H1 (cell line): ENCODE measurements around the gene C1QL1. TPM values are rescaled to one million over a fixed set of nuclear protein-coding genes. Genes with fewer than 3 reads are reported as not detected.

ENCODE experiments used
- CTCF ChIA-PET: fragments of 300-600 bp; sonication (Branson Sonifier 250); formaldehyde crosslinking; loops from one replicate; lab custom pipeline; 2021; ENCODE audit not compliant: partially characterized antibody; lab: Charles Lee
- POLR2A ChIA-PET: fragments of 300-600 bp; sonication (Branson Sonifier 250); formaldehyde crosslinking; loops from one replicate; lab custom pipeline; 2021; ENCODE audit warnings: inconsistent platforms; ENCODE audit not compliant: partially characterized antibody; lab: Charles Lee
- DNase-seq, 2 experiments: peaks; one replicate each; pipeline versions ENCODE4 v3.0.0 to v3.0.0-alpha.2; 2010 to 2022; ENCODE audit warnings: low spot score in 2 of 2, low read depth in 1 of 2, mixed read lengths in 1 of 2
- FAIRE-seq: peaks from 2 replicates; lab custom pipeline; 2011; peaks lifted over from hg19 to GRCh38; lab: Jason Lieb, UNC
- H2AFZ ChIP-seq: 2 replicates; pipeline ENCODE4 v1.8.1; 2012; ENCODE audit warnings: low read length, inconsistent platforms
- H2AK5ac ChIP-seq: 2 replicates; pipeline ENCODE4 v1.6.1; 2013; ENCODE audit warnings: low read depth, low read length
- H2BK120ac ChIP-seq: replicated peaks from 2 replicates; pipeline ENCODE3; 2013; ENCODE audit warnings: low read depth, low read length, inconsistent platforms
- H2BK12ac ChIP-seq: 2 replicates; pipeline ENCODE4 v1.6.1; 2013; ENCODE audit warnings: low read depth, low read length
- H2BK15ac ChIP-seq: 2 replicates; pipeline ENCODE4 v1.6.1; 2013; ENCODE audit warnings: low read length
- H2BK20ac ChIP-seq: 2 replicates; pipeline ENCODE4 v1.6.1; 2013; ENCODE audit warnings: low read length
- H2BK5ac ChIP-seq: 2 replicates; pipeline ENCODE4 v1.6.1; 2013; ENCODE audit warnings: low read depth, low read length
- H3K14ac ChIP-seq: 2 replicates; pipeline ENCODE4 v1.6.1; 2013; ENCODE audit warnings: inconsistent platforms; ENCODE audit not compliant: insufficient read length
- H3K18ac ChIP-seq: 2 replicates; pipeline ENCODE4 v1.6.1; 2013; ENCODE audit warnings: low read length; ENCODE audit errors: extremely low read depth
- H3K23ac ChIP-seq: 2 replicates; pipeline ENCODE4 v1.6.1; 2013; ENCODE audit warnings: inconsistent platforms; ENCODE audit not compliant: insufficient read length
- H3K23me2 ChIP-seq: 2 replicates; pipeline ENCODE4 v1.6.1; 2013; ENCODE audit warnings: low read depth, low read length
- H3K27ac ChIP-seq: 2 replicates; pipeline ENCODE4 v1.6.1; 2011; ENCODE audit warnings: low read depth, low read length, inconsistent platforms
- H3K27me3 ChIP-seq, 4 experiments: replicated peaks in 1 of 4; 1 replicate in 1 of 4; 2 replicates in 3 of 4; pipeline versions ENCODE4 v1.6.1 to v1.8.1; 2011 to 2013; ENCODE audit warnings: low read length in 3 of 4, mild to moderate bottlenecking in 3 of 4, inconsistent platforms in 2 of 4, mixed read lengths in 2 of 4, moderate library complexity in 1 of 4; ENCODE audit not compliant: control insufficient read depth in 3 of 4, insufficient read depth in 3 of 4; ENCODE audit errors: extremely low read depth in 1 of 4
- H3K36me3 ChIP-seq, 4 experiments: 2 replicates each; pipeline versions ENCODE4 v1.6.1 to v1.8.1; 2011 to 2013; ENCODE audit warnings: mild to moderate bottlenecking in 4 of 4, low read length in 3 of 4, moderate library complexity in 2 of 4, control low read depth in 1 of 4, inconsistent platforms in 1 of 4; ENCODE audit not compliant: insufficient read depth in 4 of 4, control insufficient read depth in 2 of 4
- H3K4ac ChIP-seq: replicated peaks from 2 replicates; pipeline ENCODE3; 2013; ENCODE audit warnings: low read length, low read depth, mixed read lengths, inconsistent platforms; ENCODE audit not compliant: insufficient read length
- H3K4me1 ChIP-seq, 4 experiments: replicated peaks in 1 of 4; 1 replicate in 1 of 4; 2 replicates in 3 of 4; pipeline versions ENCODE4 v1.6.1 to v1.8.1; 2011 to 2013; ENCODE audit warnings: low read length in 3 of 4, inconsistent platforms in 2 of 4, mixed read lengths in 1 of 4; ENCODE audit not compliant: insufficient read depth in 4 of 4, control insufficient read depth in 3 of 4
- H3K4me2 ChIP-seq, 2 experiments: 2 replicates each; pipeline versions ENCODE4 v1.6.1 to v1.8.1; 2011 to 2013; ENCODE audit warnings: low read depth in 2 of 2, low read length in 2 of 2, control low read depth in 1 of 2, inconsistent platforms in 1 of 2, mild to moderate bottlenecking in 1 of 2; ENCODE audit not compliant: insufficient read depth in 1 of 2
- H3K4me3 ChIP-seq, 4 experiments: fragments of 200-600, 300-600 bp in 1 of 4; sonication (generic), shearing (Covaris generic), sonication (Bioruptor Twin) in 1 of 4; 2 replicates each; pipeline versions ENCODE4 v1.5.1 to v1.8.1; 2011 to 2016; ENCODE audit warnings: low read length in 4 of 4, low read depth in 3 of 4, control low read depth in 2 of 4, inconsistent platforms in 2 of 4, mild to moderate bottlenecking in 2 of 4, mixed read lengths in 1 of 4, moderate library complexity in 1 of 4; ENCODE audit not compliant: insufficient read depth in 2 of 4; ENCODE audit errors: extremely low read depth in 1 of 4
- H3K56ac ChIP-seq: replicated peaks from 2 replicates; pipeline ENCODE3; 2013; ENCODE audit warnings: low read depth, mild to moderate bottlenecking, mixed read lengths, low read length, inconsistent platforms; ENCODE audit not compliant: insufficient read length
- H3K79me1 ChIP-seq: 2 replicates; pipeline ENCODE4 v1.6.1; 2013; ENCODE audit warnings: low read depth, low read length, control low read depth
- H3K79me2 ChIP-seq, 2 experiments: 2 replicates each; pipeline versions ENCODE4 v1.6.1 to v1.8.1; 2012 to 2013; ENCODE audit warnings: low read length in 2 of 2, mild to moderate bottlenecking in 2 of 2, inconsistent platforms in 1 of 2; ENCODE audit not compliant: insufficient read depth in 2 of 2, control insufficient read depth in 1 of 2
- H3K9ac ChIP-seq, 4 experiments: replicated peaks in 1 of 4; 1 replicate in 1 of 4; 2 replicates in 3 of 4; pipeline versions ENCODE4 v1.6.1 to v1.8.1; 2011 to 2013; ENCODE audit warnings: low read depth in 3 of 4, low read length in 3 of 4, control low read depth in 2 of 4, mild to moderate bottlenecking in 2 of 4, moderate library complexity in 2 of 4, inconsistent platforms in 1 of 4; ENCODE audit errors: extremely low read depth in 1 of 4
- H3K9me3 ChIP-seq, 2 experiments: 2 replicates each; pipeline versions ENCODE4 v1.6.1 to v1.8.1; 2012 to 2013; ENCODE audit warnings: mild to moderate bottlenecking in 2 of 2, moderate library complexity in 2 of 2, control low read depth in 1 of 2, inconsistent platforms in 1 of 2, low read depth in 1 of 2, low read length in 1 of 2, mixed read lengths in 1 of 2; ENCODE audit not compliant: insufficient read depth in 2 of 2
- H4K20me1 ChIP-seq, 2 experiments: replicated peaks in 1 of 2; 2 replicates each; pipeline versions ENCODE3 to v1.8.1; 2011 to 2013; ENCODE audit warnings: inconsistent platforms in 2 of 2, low read length in 2 of 2, mild to moderate bottlenecking in 1 of 2; ENCODE audit not compliant: insufficient read depth in 2 of 2, control insufficient read depth in 1 of 2
- H4K5ac ChIP-seq: 2 replicates; pipeline ENCODE4 v1.6.1; 2013; ENCODE audit warnings: low read length, low read depth, mixed read lengths, inconsistent platforms; ENCODE audit not compliant: insufficient read length
- H4K8ac ChIP-seq: 2 replicates; pipeline ENCODE4 v1.8.0; 2013; ENCODE audit warnings: mild to moderate bottlenecking, moderate library complexity, low read length, inconsistent platforms; ENCODE audit not compliant: insufficient read depth; ENCODE audit errors: extremely low read depth
- H4K91ac ChIP-seq: replicated peaks from 2 replicates; pipeline ENCODE3; 2013; ENCODE audit warnings: low read length, mixed read lengths, inconsistent platforms; ENCODE audit not compliant: insufficient read length
- CHD1 ChIP-seq: IDR thresholded peaks from 2 replicates; pipeline ENCODE4 v1.6.1; 2012; ENCODE audit warnings: low read depth, low read length, improper control_type of control experiment
- HDAC2 ChIP-seq, 2 experiments: fragments of 300-600 bp in 1 of 2; sonication (generic) in 1 of 2; IDR thresholded peaks; 2 replicates each; pipeline ENCODE4 v1.6.1; 2011 to 2012; ENCODE audit warnings: low read depth in 2 of 2, low read length in 2 of 2, mild to moderate bottlenecking in 2 of 2, moderate library complexity in 2 of 2, borderline replicate concordance in 1 of 2, inconsistent platforms in 1 of 2
- KDM4A ChIP-seq: IDR thresholded peaks from one replicate; pipeline ENCODE4 v1.7.1; 2012; ENCODE audit warnings: low read depth, mild to moderate bottlenecking, moderate library complexity, low read length, inconsistent platforms; ENCODE audit not compliant: severe bottlenecking
- NANOG ChIP-seq: IDR thresholded peaks from 2 replicates; pipeline ENCODE4 v1.6.1; 2011; ENCODE audit warnings: low read length, low read depth, mild to moderate bottlenecking, inconsistent platforms; ENCODE audit not compliant: insufficient read depth, poor library complexity, severe bottlenecking
- RBBP5 ChIP-seq: IDR thresholded peaks from 2 replicates; pipeline ENCODE4 v1.7.1; 2012; ENCODE audit warnings: low read depth, mild to moderate bottlenecking, inconsistent platforms, low read length, moderate library complexity, borderline replicate concordance
- RNF2 ChIP-seq: fragments of 200-900, 300-1000 bp; sonication (generic); IDR thresholded peaks from 2 replicates; pipeline ENCODE4 v1.7.1; 2016; ENCODE audit warnings: borderline replicate concordance, low read depth, mild to moderate bottlenecking, antibody characterized with exemption, low read length; ENCODE audit not compliant: poor library complexity, severe bottlenecking; ENCODE audit errors: missing control alignments
- SAP30 ChIP-seq: fragments of 300-600 bp; sonication (generic); IDR thresholded peaks from 2 replicates; pipeline ENCODE4 v1.7.1; 2012; ENCODE audit warnings: low read length, moderate library complexity, mild to moderate bottlenecking, inconsistent platforms; ENCODE audit not compliant: insufficient read depth, insufficient replicate concordance
- SIRT6 ChIP-seq: IDR thresholded peaks from one replicate; pipeline ENCODE4 v1.7.1; 2012; ENCODE audit warnings: low read length, inconsistent platforms
- WGBS, 2 experiments: shearing (Covaris generic) in 1 of 2; methylation state at CpG; one replicate each; pipeline versions ENCODE4 v1.1.6 to v1.1.7; 2013 to 2015; ENCODE audit warnings: low lambda C conversion rate in 2 of 2, mixed read lengths in 2 of 2, inconsistent platforms in 1 of 2, low coverage in 1 of 2, missing lambda C conversion rate in 1 of 2; ENCODE audit not compliant: insufficient replicate concordance in 2 of 2, insufficient coverage in 1 of 2, insufficient read length in 1 of 2; ENCODE audit errors: extremely low coverage in 1 of 2, missing lambda C conversion rate in 1 of 2; 5-methylcytosine and 5-hydroxymethylcytosine counted together
- polyA plus RNA-seq, 7 experiments: library from polyadenylated mRNA; depleted of rRNA in 3 of 7; stranded (reverse) in 5 of 7; unstranded in 2 of 7; fragments of >200 nt in 5 of 7; fragments of 200-250 nt in 2 of 7; gene quantifications; 1 replicate in 5 of 7; 2 replicates in 1 of 7; 4 replicates in 1 of 7; pipeline versions ENCODE4 v1.2.1 to v1.2.3, GENCODE V29; 2011 to 2013; ENCODE audit warnings: missing spikeins in 2 of 7, mixed read lengths in 2 of 7
- total RNA-seq: library from RNA; stranded (reverse); fragmentation: NEBNext Ultra II Directional; extraction: Animal tissue kit (Norgen Biotek cat#: 25700); gene quantifications from 2 replicates; pipeline ENCODE4 v1.2.1, GENCODE V29; 2021
- TF ChIP-seq, protein P1 (sequence below): IDR thresholded peaks from 2 replicates; pipeline ENCODE4 v1.6.1; 2012; ENCODE audit warnings: inconsistent platforms

Gene C1QL1
- total and polyA plus RNA-seq, 2 of the 8 experiments (the other 6 are each of a cell fraction or from before 2014, with no cell fraction given) = 7.6 to 10.5 TPM

DNA sequence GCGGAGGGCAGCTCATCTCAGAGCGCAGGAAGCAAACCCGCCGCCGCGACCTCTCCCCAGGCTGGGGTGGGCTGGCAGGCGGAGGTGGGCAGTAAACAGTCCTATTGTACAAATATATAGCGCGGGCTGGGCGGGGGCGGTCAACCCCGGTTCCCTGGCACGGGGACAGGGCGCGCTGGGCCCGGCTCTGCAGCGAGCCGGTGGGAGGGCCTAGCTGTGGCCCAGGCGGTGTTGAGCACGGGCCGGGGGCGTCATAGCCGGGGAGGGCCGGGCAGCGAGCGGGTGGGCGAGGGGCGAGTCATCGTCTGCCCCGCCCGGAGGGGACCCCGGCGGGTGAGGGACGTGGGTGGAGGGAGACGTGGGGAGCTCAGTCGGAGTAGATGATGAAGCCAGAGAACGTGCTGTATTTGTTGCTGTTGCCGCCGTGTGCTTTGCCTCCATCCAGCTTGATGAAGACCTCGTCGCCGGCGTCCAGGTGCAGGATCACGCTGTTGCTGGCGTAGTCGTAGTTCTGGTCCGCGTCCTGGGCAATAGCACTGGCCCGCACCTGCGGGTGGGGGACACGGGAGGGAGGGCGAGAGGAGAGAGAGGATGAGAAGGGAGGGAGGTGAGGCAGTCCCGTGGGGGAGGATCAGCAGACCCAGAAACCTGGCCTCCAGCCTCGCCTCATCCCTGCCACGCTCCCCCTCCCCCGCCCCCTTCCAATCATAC lies 8.1 kb downstream of the C1QL1 start:
- Histone ChIP-seq H2BK5ac (no peak overlapping the region), H3K4me3 (peak overlapping the region in 3 of 4 experiments; percentile 14 to 53 (median 28); a peak in 5 of 8 replicates), H4K91ac (peak overlapping the region; percentile 44), H3K79me1 (no peaks in the 10 kb centered on the region), H3K36me3 (no peaks in the 10 kb centered on the region), H3K4ac (peak overlapping the region; percentile 80), H4K5ac (no peak overlapping the region), H3K4me1 (peaks cover 0 to 14% (median 4%) of the 10 kb centered on the region in 4 experiments; a peak in 4 of 7 replicates), H2BK120ac (no peak overlapping the region), H3K27ac (no peak overlapping the region), H3K18ac (peak overlapping the region; percentile 68), H3K9ac (no peak overlapping the region; a peak in 1 of 7 replicates), H2AK5ac (no peak overlapping the region), H2AFZ (peak overlapping the region; percentile 36; the same call in 1 of the 2 replicates), H3K4me2 (peak overlapping the region; percentile 63 to 74), H3K56ac (no peak overlapping the region), H3K27me3 (peaks cover 0 to 33% (median 23%) of the 10 kb centered on the region in 4 experiments; a peak in 5 of 7 replicates), H2BK15ac (peak overlapping the region; percentile 99; the same call in 1 of the 2 replicates), H3K23ac (no peak overlapping the region), H3K9me3 (no peaks in the 10 kb centered on the region), H4K20me1 (no peaks in the 10 kb centered on the region), H3K79me2 (no peaks in the 10 kb centered on the region), H2BK12ac (no peak overlapping the region; the same call in 1 of the 2 replicates), H2BK20ac (no peak overlapping the region), H3K14ac (no peak overlapping the region), H3K23me2 (peaks cover 2% of the 10 kb centered on the region; the same call in 1 of the 2 replicates), H4K8ac (peak overlapping the region; percentile 88; the same call in 1 of the 2 replicates)
- DNase-seq = no peak
- no peak for FAIRE-seq
- CTCF ChIA-PET = interaction anchor here (0.6 to 14.5 kb wide), 12 partner anchors 9 to 234 kb away, joined by 3 to 182 read pairs (median 6); partner anchors contain the start of genes C1QL1 and KIF18B
- WGBS, 2 experiments = 19% methylated on average over 15 of the region's 56 CpGs; no CpG with 5 or more reads in 1 of the 2 experiments
- POLR2A ChIA-PET = interaction anchor here (0.6 to 1.8 kb wide), 12 partner anchors 9 to 191 kb away, joined by 3 to 7 read pairs (median 4); partner anchors contain the start of genes C1QL1, HEXIM1 and KIF18B
- TF ChIP-seq NANOG = no peak
- peak; percentile 57 for TF ChIP-seq KDM4A
- TF ChIP-seq RBBP5 = peak; percentile 38; the same call in 1 of the 2 replicates
- TF ChIP-seq HDAC2 (IDR thresholded peaks at IDR 0.05; ENCODE audit: borderline replicate concordance in 1 of 2, low read depth in 2 of 2, low read length in 2 of 2) = no peak
- TF ChIP-seq CHD1 = no peak
- TF ChIP-seq SIRT6 = no peak
- TF ChIP-seq, protein P1, sequence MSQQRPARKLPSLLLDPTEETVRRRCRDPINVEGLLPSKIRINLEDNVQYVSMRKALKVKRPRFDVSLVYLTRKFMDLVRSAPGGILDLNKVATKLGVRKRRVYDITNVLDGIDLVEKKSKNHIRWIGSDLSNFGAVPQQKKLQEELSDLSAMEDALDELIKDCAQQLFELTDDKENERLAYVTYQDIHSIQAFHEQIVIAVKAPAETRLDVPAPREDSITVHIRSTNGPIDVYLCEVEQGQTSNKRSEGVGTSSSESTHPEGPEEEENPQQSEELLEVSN = peak; percentile 90
- no peak for TF ChIP-seq RNF2
- no peak for TF ChIP-seq SAP30
